ENCODE results near the gene CD200R1L. TPM values are rescaled to one million over a fixed set of nuclear protein-coding genes. Genes with fewer than 3 reads are reported as not detected.

The CD200R1L gene
- total RNA-seq, 1 donor from 2014 or later = not detected

GRCh38 chr3:112822064-112823055, 24.3 kb downstream of the CD200R1L start:
- DNase-seq (ENCODE audit: low spot score) = no peak

GRCh38 chr3:112818289-112818688, 28.4 kb downstream of the CD200R1L start:
- intact Hi-C loops (cut with DNase I) = no loop called here
- no peak for DNase-seq (ENCODE audit: low spot score)

More at GRCh38 chr3:112822064-112823055, 24.3 kb downstream of the CD200R1L start:
- intact Hi-C loops (cut with DNase I) = no loop called here

- intact Hi-C loops (cut with DNase I) = no loop called here
- no peak for DNase-seq (ENCODE audit: low spot score)
Measured at GRCh38 chr3:112817797-112818196, 28.9 kb downstream of the CD200R1L start.

GRCh38 chr3:112817271-112817670, 29.4 kb downstream of the CD200R1L start:
- no peak for DNase-seq (ENCODE audit: low spot score)
- intact Hi-C loops (cut with DNase I) = no loop called here

GRCh38 chr3:112815981-112816380, 30.7 kb downstream of the CD200R1L start:
- no peak for DNase-seq (ENCODE audit: low spot score)
- intact Hi-C loops (cut with DNase I) = no loop called here

- intact Hi-C loops (cut with DNase I) = loop anchor here (1.0 to 5.0 kb wide), 3 partner anchors 37 to 232 kb away; no protein-coding TSS in a partner anchor
- DNase-seq (ENCODE audit: low spot score) = no peak
Measured at GRCh38 chr3:112814266-112814665, 32.4 kb downstream of the CD200R1L start.

- intact Hi-C loops (cut with DNase I) = loop anchor here (1.0 to 5.0 kb wide), 3 partner anchors 36 to 231 kb away; no protein-coding TSS in a partner anchor
- DNase-seq (ENCODE audit: low spot score) = no peak
Measured at GRCh38 chr3:112813723-112814171, 32.9 kb downstream of the CD200R1L start.

GRCh38 chr3:112813016-112813415, 33.6 kb downstream of the CD200R1L start:
- no peak for DNase-seq (ENCODE audit: low spot score)
- intact Hi-C loops (cut with DNase I) = loop anchor here (5.0 kb wide), 2 partner anchors 36 to 231 kb away; no protein-coding TSS in a partner anchor

GRCh38 chr3:112811917-112812660, 34.6 kb downstream of the CD200R1L start:
- intact Hi-C loops (cut with DNase I) = loop anchor here (5.0 kb wide), 2 partner anchors 35 to 230 kb away; no protein-coding TSS in a partner anchor
- no peak for DNase-seq (ENCODE audit: low spot score)

- intact Hi-C loops (cut with DNase I) = loop anchor here (5.0 kb wide), 2 partner anchors 34 to 229 kb away; no protein-coding TSS in a partner anchor
- no peak for DNase-seq (ENCODE audit: low spot score)
Measured at GRCh38 chr3:112811131-112811884, 35.4 kb downstream of the CD200R1L start.

- intact Hi-C loops (cut with DNase I) = loop anchor here (5.0 kb wide), 2 partner anchors 33 to 228 kb away; no protein-coding TSS in a partner anchor
- DNase-seq (ENCODE audit: low spot score) = no peak
Measured at GRCh38 chr3:112810561-112810960, 36.1 kb downstream of the CD200R1L start.

- intact Hi-C loops (cut with DNase I) = no loop called here
- DNase-seq (ENCODE audit: low spot score) = no peak
Measured at GRCh38 chr3:112808136-112808535, 38.5 kb downstream of the CD200R1L start.

GRCh38 chr3:112807685-112808084, 39.0 kb downstream of the CD200R1L start:
- intact Hi-C loops (cut with DNase I) = no loop called here
- DNase-seq (ENCODE audit: low spot score) = no peak

GRCh38 chr3:112806903-112807302, 39.8 kb downstream of the CD200R1L start:
- DNase-seq (ENCODE audit: low spot score) = no peak
- intact Hi-C loops (cut with DNase I) = no loop called here

GRCh38 chr3:112805126-112805525, 41.5 kb downstream of the CD200R1L start:
- no peak for DNase-seq (ENCODE audit: low spot score)

GRCh38 chr3:112804021-112804420, 42.6 kb downstream of the CD200R1L start:
- DNase-seq (ENCODE audit: low spot score) = no peak
- intact Hi-C loops (cut with DNase I) = no loop called here

More at GRCh38 chr3:112805126-112805525, 41.5 kb downstream of the CD200R1L start:
- intact Hi-C loops (cut with DNase I) = no loop called here

- no peak for DNase-seq (ENCODE audit: low spot score)
- intact Hi-C loops (cut with DNase I) = no loop called here
Measured at GRCh38 chr3:112803467-112803866, 43.2 kb downstream of the CD200R1L start.

GRCh38 chr3:112802338-112802737, 44.3 kb downstream of the CD200R1L start:
- DNase-seq (ENCODE audit: low spot score) = no peak
- intact Hi-C loops (cut with DNase I) = no loop called here

- no peak for DNase-seq (ENCODE audit: low spot score)
- intact Hi-C loops (cut with DNase I) = no loop called here
Measured at GRCh38 chr3:112799946-112800345, 46.7 kb downstream of the CD200R1L start.
